ENCODE data around the gene INO80E. TPM values are rescaled to one million over a fixed set of nuclear protein-coding genes. Genes with fewer than 3 reads are reported as not detected.

Gene INO80E
- total RNA-seq, 3 donors from 2014 or later (not counting 1 experiment from before 2014, with no cell fraction given), result 75.0 to 107 (median 99.5) TPM

- H3K4me1 Mint-ChIP-seq, result peaks cover 0 to 5% of the 10 kb centered on the region in 2 donors
- Histone ChIP-seq H3K27ac (ENCODE audit: low read length) (no peak overlapping the region), H3K9me3 (ENCODE audit: control insufficient read depth, insufficient read depth, low read length) (no peaks in the 10 kb centered on the region), H3K4me1 (ENCODE audit: control insufficient read depth, insufficient read depth, low read length) (no peaks in the 10 kb centered on the region), H3K36me3 (ENCODE audit: control insufficient read depth, insufficient read depth, low read length) (peaks cover 93% of the 10 kb centered on the region), H3K4me3 (ENCODE audit: low read length) (no peak overlapping the region), H3K27me3 (ENCODE audit: control insufficient read depth, insufficient read depth, low read length) (no peaks in the 10 kb centered on the region)
- H3K36me3 Mint-ChIP-seq, result peaks cover 8% of the 10 kb centered on the region
- no peak overlapping the region for H3K4me3 Mint-ChIP-seq
- WGBS (ENCODE audit: insufficient coverage), result 97% methylated on average over 24 of the region's 24 CpGs
- no peak overlapping the region for H3K27ac Mint-ChIP-seq
- no peak for DNase-seq
- ATAC-seq, result no peak
- H3K9me3 Mint-ChIP-seq, result no peaks in the 10 kb centered on the region
- intact Hi-C loops (cut with micrococcal nuclease), result no loop called here
- TF ChIP-seq CTCF (IDR thresholded peaks at IDR 0.05), result no peak
- H3K27me3 Mint-ChIP-seq (ENCODE audit: low read depth in 2 of 2), result no peaks in the 10 kb centered on the region
Measured at GRCh38 chr16:29982560-29983419, 13.3 kb upstream of the INO80E start.

- H3K36me3 ChIP-seq (ENCODE audit: control insufficient read depth, insufficient read depth, low read length), result peaks cover 92% of the 10 kb centered on the region
- ATAC-seq, result no peak
- intact Hi-C loops (cut with micrococcal nuclease), result no loop called here
- 91% methylated on average over 12 of the region's 12 CpGs for WGBS (ENCODE audit: insufficient coverage)
- Mint-ChIP-seq H3K4me3 (no peak overlapping the region), H3K27me3 (ENCODE audit: low read depth in 2 of 2) (no peaks in the 10 kb centered on the region), H3K36me3 (peaks cover 8% of the 10 kb centered on the region), H3K9me3 (no peaks in the 10 kb centered on the region), H3K27ac (no peak overlapping the region), H3K4me1 (peaks cover 0 to 11% of the 10 kb centered on the region in 2 donors)
- H3K4me1 ChIP-seq (ENCODE audit: control insufficient read depth, insufficient read depth, low read length), result no peaks in the 10 kb centered on the region
- no peak overlapping the region for H3K4me3 ChIP-seq (ENCODE audit: low read length)
- H3K27ac ChIP-seq (ENCODE audit: low read length), result no peak overlapping the region
- no peak for DNase-seq
- H3K9me3 ChIP-seq (ENCODE audit: control insufficient read depth, insufficient read depth, low read length), result no peaks in the 10 kb centered on the region
- TF ChIP-seq CTCF (IDR thresholded peaks at IDR 0.05), result no peak
- H3K27me3 ChIP-seq (ENCODE audit: control insufficient read depth, insufficient read depth, low read length), result no peaks in the 10 kb centered on the region
Measured at GRCh38 chr16:29983420-29984136, 12.5 kb upstream of the INO80E start.

GRCh38 chr16:29984137-29984763 is 11.8 kb upstream of the INO80E start:
- peaks cover 92% of the 10 kb centered on the region for H3K36me3 ChIP-seq (ENCODE audit: control insufficient read depth, insufficient read depth, low read length)
- no peak for TF ChIP-seq CTCF (IDR thresholded peaks at IDR 0.05)
- Mint-ChIP-seq H3K4me1 (peaks cover 0 to 11% of the 10 kb centered on the region in 2 donors), H3K27me3 (ENCODE audit: low read depth in 2 of 2) (no peaks in the 10 kb centered on the region), H3K27ac (no peak overlapping the region), H3K9me3 (no peaks in the 10 kb centered on the region), H3K36me3 (peaks cover 8% of the 10 kb centered on the region), H3K4me3 (no peak overlapping the region)
- ATAC-seq, result no peak
- intact Hi-C loops (cut with micrococcal nuclease), result no loop called here
- no peak overlapping the region for H3K27ac ChIP-seq (ENCODE audit: low read length)
- no peaks in the 10 kb centered on the region for H3K4me1 ChIP-seq (ENCODE audit: control insufficient read depth, insufficient read depth, low read length)
- 88% methylated on average over 6 of the region's 6 CpGs for WGBS (ENCODE audit: insufficient coverage)
- no peaks in the 10 kb centered on the region for H3K9me3 ChIP-seq (ENCODE audit: control insufficient read depth, insufficient read depth, low read length)
- H3K27me3 ChIP-seq (ENCODE audit: control insufficient read depth, insufficient read depth, low read length), result no peaks in the 10 kb centered on the region
- no peak for DNase-seq
- no peak overlapping the region for H3K4me3 ChIP-seq (ENCODE audit: low read length)
